ENCODE data around the gene FXYD5.

- TF ChIP-seq TBL1XR1 (IDR thresholded peaks at IDR 0.05; ENCODE audit: low read depth, low read length) (no peak), STAT3 (IDR thresholded peaks at IDR 0.05; ENCODE audit: low read depth, low read length) (no peak), CTCF (IDR thresholded peaks at IDR 0.05 in 2 of 3, conservative IDR thresholded peaks at IDR 0.05 in 1 of 3; ENCODE audit: control insufficient read depth in 2 of 3, extremely low read depth in 1 of 3, insufficient read depth in 1 of 3, low read depth in 3 of 3, low read length in 3 of 3) (no peak), STAT1 (conservative IDR thresholded peaks at IDR 0.05) (no peak), E2F8 (IDR thresholded peaks at IDR 0.05; ENCODE audit: low read depth, partially characterized antibody) (no peak), CREB1 (IDR thresholded peaks at IDR 0.05; ENCODE audit: low read depth) (no peak), POLR2AphosphoS5 (IDR thresholded peaks at IDR 0.05; ENCODE audit: low read length) (no peak)
Measured at GRCh38 chr19:35132254-35132653, 22.3 kb upstream of the FXYD5 start.

Data from GM12878 (cell line).